Frontal cortex (tissue), 4 donors: ENCODE data around the gene SLC9B1. TPM values are rescaled to one million over a fixed set of nuclear protein-coding genes. Genes with fewer than 3 reads are reported as not detected.
"Not testable (repeated sequence)": the region's sequence is repeated elsewhere in the genome, so short reads cannot be mapped to it uniquely, and the experiment has no call there.

Source experiments
- DNase-seq, 2 donors: peaks; one replicate each; pipeline ENCODE4 v3.0.0; 2012; ENCODE audit warnings: low spot score in 2 of 2
- FAIRE-seq: peaks from 2 replicates; lab custom pipeline; 2012; peaks lifted over from hg19 to GRCh38; lab: Jason Lieb, UNC
- total RNA-seq: library from RNA; depleted of rRNA; stranded (reverse); fragments of >200 nt; gene quantifications from one replicate; pipeline ENCODE4 v1.2.3, GENCODE V29; 2014
- donor health status: control.
- donor health status: control.
- donor health status: control.

The SLC9B1 gene
- total RNA-seq, 1 donor from 2014 or later, result 5.7 TPM

DNA sequence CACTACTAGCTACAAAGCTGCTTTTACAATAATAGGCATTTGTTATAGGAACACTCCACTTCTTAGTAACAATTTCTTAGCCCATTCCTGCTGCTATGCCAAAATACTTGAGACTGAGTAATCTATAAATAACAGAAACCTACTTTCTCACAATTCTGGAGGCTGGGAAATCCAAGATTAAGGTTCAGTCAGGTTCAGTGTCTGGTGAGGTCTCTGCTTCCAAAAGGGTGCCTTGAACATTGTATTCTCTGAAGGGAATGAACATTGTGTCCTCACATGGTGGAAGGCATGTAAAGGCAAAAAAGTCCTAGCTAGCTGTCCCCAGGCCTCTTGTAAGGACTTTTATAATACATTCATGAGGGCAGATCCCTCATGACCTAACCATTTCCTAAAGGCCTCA, 7.0 kb downstream of the SLC9B1 start:
- DNase-seq, result no peak
- no peak for FAIRE-seq

DNA sequence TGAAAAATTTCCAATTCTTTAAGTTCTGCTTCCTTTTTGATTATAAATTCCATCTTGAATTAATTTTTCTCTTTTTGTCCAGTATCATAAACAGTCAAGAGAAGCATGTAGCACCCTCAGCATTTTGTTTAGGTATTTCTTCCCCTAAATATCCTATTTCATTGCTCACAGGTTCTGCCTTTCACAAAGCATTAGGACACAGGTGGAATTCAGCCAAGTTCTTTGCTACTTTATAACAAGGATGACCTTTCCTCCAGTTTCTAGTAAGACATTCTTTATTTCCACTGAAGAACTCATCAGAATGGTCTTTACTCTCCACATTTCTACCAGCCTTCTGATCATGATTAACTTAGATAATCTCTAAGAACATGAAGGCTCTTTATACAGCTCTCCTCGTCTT, 7.4 kb downstream of the SLC9B1 start:
- DNase-seq, result no peak

GRCh38 chr4:103011378-103012025, 8.0 kb downstream of the SLC9B1 start:
- DNase-seq, result no peak

More for the DNA sequence above, 7.4 kb downstream of the SLC9B1 start:
- FAIRE-seq, result no peak

GRCh38 chr4:103010804-103011203, 8.7 kb downstream of the SLC9B1 start:
- no peak for FAIRE-seq
- no peak for DNase-seq

More at GRCh38 chr4:103011378-103012025, 8.0 kb downstream of the SLC9B1 start:
- no peak for FAIRE-seq

- peak; percentile 95 for FAIRE-seq
- peak in 1 of 2 donors; percentile 48 for DNase-seq
Observed at GRCh38 chr4:103008875-103009729, 10.4 kb downstream of the SLC9B1 start.

- DNase-seq (no peak), FAIRE-seq (no peak)
Observed at GRCh38 chr4:103002551-103002950, 17.0 kb downstream of the SLC9B1 start.

DNA sequence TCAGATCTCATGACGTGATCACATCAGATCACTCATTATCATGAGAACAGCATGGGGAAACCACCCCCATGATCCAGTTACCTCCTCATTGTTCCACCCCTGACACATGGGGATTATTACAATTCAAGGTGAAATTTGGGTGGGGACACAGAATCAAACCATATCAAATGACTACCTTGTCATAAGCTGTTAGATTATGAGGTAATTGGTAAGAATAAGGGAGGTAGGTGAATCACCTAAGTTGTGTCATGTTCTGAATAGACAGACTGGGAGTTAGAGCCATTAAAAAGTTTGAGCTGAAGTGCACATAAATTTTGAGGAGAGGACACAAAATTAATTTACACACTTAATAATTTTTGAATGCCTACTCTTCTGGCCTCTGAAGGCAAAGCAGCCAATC, 24.7 kb downstream of the SLC9B1 start:
- DNase-seq (no peak), FAIRE-seq (no peak)

- FAIRE-seq, result not testable (repeated sequence)
Observed at GRCh38 chr4:102993985-102994384, 25.5 kb downstream of the SLC9B1 start.

DNA sequence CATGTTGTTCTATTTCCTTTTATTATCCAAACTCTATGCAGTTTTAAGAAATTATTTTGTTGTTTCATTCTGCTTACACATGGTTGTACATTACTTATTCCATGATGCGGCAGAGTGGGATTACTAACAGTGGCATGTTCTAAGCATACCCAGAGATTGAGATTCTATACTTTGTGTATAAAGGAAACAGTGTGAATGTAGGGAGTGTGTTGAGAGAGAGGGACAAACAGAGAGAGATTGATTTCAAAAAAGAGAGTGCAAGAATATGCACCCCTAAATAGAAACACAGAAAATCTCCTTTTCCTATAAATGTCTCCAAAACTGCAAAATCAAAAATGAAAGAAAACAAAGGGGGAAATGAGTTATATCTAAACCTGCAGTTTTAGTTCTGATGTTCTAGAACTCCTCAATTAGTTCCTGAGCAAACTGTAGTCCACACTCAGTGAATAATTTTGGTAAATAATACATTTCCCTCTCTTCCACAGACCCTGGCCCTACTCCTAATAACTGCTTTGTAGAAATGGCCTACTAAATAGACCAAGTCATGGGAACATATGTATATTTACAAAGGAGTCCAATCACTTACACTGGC, 31.0 kb downstream of the SLC9B1 start:
- FAIRE-seq, result no peak
- no peak for DNase-seq

More at GRCh38 chr4:102993985-102994384, 25.5 kb downstream of the SLC9B1 start:
- not testable (repeated sequence) for DNase-seq

GRCh38 chr4:102981005-102981404, 38.5 kb downstream of the SLC9B1 start:
- FAIRE-seq, result no peak

DNA sequence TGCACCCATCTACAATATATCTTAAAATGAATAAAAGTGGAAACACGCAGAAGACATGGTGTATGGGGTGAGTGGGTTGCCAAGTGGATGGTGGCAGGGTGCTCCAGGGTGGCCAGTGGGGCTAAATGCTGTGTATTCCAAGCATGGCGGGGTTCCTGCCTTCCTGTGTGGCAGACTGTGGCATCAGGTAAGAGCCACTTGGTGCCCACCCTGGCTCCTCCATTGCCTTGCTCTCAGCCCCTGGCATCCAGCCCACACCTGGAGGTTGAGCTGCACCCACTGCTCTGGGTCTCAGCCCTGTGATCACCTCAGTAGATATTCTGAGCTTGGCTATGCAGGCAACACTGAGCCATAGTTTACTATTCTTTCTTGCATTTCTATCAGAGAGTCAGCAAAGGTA, 57.7 kb downstream of the SLC9B1 start:
- not testable (repeated sequence) for FAIRE-seq, DNase-seq

More at GRCh38 chr4:102981005-102981404, 38.5 kb downstream of the SLC9B1 start:
- no peak for DNase-seq

DNA sequence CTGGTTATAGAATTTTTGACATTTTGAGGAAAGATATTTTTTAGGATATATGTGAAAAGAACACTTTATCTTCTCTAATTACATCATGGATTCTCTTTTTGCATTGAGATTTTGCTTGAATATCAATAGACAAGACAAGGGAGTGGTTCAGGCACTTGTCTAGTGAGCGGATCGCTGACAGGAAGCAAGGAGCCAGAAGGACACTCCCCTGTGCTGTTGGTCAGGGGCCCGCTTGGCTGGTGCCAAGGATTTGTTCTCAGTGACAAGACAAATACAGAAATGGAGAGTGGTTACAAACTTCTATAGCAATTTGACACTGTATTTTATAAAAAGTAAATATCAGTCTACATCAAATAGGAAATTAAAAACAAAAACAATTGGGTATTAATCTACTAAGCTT, 60.0 kb downstream of the SLC9B1 start:
- FAIRE-seq, result no peak

GRCh38 chr4:102945066-102945465, 74.4 kb downstream of the SLC9B1 start:
- FAIRE-seq, result no peak
- DNase-seq, result no peak

More for the DNA sequence above, 60.0 kb downstream of the SLC9B1 start:
- DNase-seq, result no peak

GRCh38 chr4:102938063-102938462, 81.4 kb downstream of the SLC9B1 start:
- not testable (repeated sequence) for FAIRE-seq, DNase-seq

DNA sequence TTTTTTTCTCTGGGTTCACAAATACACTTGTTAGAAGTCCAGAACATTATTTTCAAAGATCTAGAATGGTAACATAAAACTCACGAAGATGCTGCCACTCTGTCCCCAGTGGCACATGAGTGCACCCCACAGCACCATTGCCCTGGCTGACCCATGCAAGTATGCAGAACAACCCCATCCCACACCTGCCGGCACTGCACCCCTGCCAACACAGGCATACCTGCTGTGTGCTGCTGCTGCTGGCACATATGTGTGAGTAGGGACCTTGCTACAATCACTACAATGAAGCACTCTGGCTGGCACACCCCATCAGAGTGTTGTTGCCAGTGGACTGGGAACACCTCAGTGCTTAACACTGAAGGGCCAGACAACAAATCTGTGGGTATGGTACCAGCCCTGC, 83.8 kb downstream of the SLC9B1 start:
- FAIRE-seq (no peak), DNase-seq (no peak)

GRCh38 chr4:102919697-102920096, 99.8 kb downstream of the SLC9B1 start:
- DNase-seq, FAIRE-seq: not testable (repeated sequence)

- no peak for FAIRE-seq
- no peak for DNase-seq
Observed at GRCh38 chr4:102918859-102919258, 100.6 kb downstream of the SLC9B1 start.

- FAIRE-seq (no peak), DNase-seq (no peak)
Observed at GRCh38 chr4:102901804-102902203, 117.7 kb downstream of the SLC9B1 start.

- FAIRE-seq, DNase-seq: not testable (repeated sequence)
Observed at GRCh38 chr4:102897610-102898009, 121.9 kb downstream of the SLC9B1 start.

GRCh38 chr4:102896547-102896946, 123.0 kb downstream of the SLC9B1 start:
- FAIRE-seq, DNase-seq: not testable (repeated sequence)
